GM12878 (cell line): ENCODE measurements around the gene TSEN54. TPM values are rescaled to one million over a fixed set of nuclear protein-coding genes. Genes with fewer than 3 reads are reported as not detected.

Experiments used
- ATAC-seq: fragments of 200-7000 bp; cut with Tn5 transposase; 3 replicates; pipeline ENCODE4 v1.9.1; 2020; ENCODE audit warnings: mild to moderate bottlenecking, moderate library complexity
- BruUV-seq: library from RNA; stranded (reverse); fragments of 400-500 nt; replicated peaks from 2 replicates; lab custom pipeline; 2021; lab: Mats Ljungman, UMichigan
- CTCF ChIA-PET: fragments of 300-600 bp; sonication (Branson Sonifier 250); formaldehyde crosslinking; extraction: SDS; loops from one replicate; lab custom pipeline; 2021; ENCODE audit warnings: inconsistent platforms; lab: Yijun Ruan, JAX
- POLR2A ChIA-PET: fragments of 350-600 bp; formaldehyde crosslinking; extraction: SDS; loops from one replicate; lab custom pipeline; 2021; ENCODE audit warnings: inconsistent platforms; lab: Charles Lee
- RAD21 ChIA-PET: fragments of 300-600 bp; sonication (Branson Sonifier 250); formaldehyde crosslinking; loops from one replicate; lab custom pipeline; 2023; ENCODE audit warnings: antibody characterized with exemption; ENCODE audit not compliant: unreplicated experiment; lab: Charles Lee
- SMC1A ChIA-PET: fragments of 300-600 bp; sonication (Branson Sonifier 250); formaldehyde crosslinking; loops from one replicate; lab custom pipeline; 2023; ENCODE audit not compliant: unreplicated experiment, uncharacterized antibody; lab: Charles Lee
- DNase-seq: peaks from one replicate; pipeline ENCODE4 v3.0.0-alpha.2; 2011; ENCODE audit warnings: low read depth, low spot score
- FAIRE-seq: peaks from 3 replicates; lab custom pipeline; 2011; peaks lifted over from hg19 to GRCh38; lab: Jason Lieb, UNC
- H2AFZ ChIP-seq: 2 replicates; pipeline ENCODE4 v1.6.0; 2011; ENCODE audit warnings: low read depth, low read length, control low read depth; ENCODE audit not compliant: control insufficient read depth
- H3K27ac ChIP-seq: 2 replicates; pipeline ENCODE4 v1.5.1; 2011; ENCODE audit warnings: control low read depth; ENCODE audit not compliant: control insufficient read depth, insufficient read depth
- H3K27me3 ChIP-seq, 2 experiments: replicated peaks in 1 of 2; 2 replicates each; pipeline versions ENCODE4 v1.6.0 to v1.6.1; 2011; ENCODE audit warnings: low read length in 1 of 2; ENCODE audit not compliant: control insufficient read depth in 2 of 2, insufficient read depth in 2 of 2
- H3K36me3 ChIP-seq, 2 experiments: 2 replicates each; pipeline ENCODE4 v1.5.1; 2011; ENCODE audit warnings: low read length in 1 of 2; ENCODE audit not compliant: control insufficient read depth in 2 of 2, insufficient read depth in 2 of 2
- H3K4me1 ChIP-seq: 2 replicates; pipeline ENCODE4 v1.6.1; 2011; ENCODE audit warnings: mild to moderate bottlenecking, low read length, moderate library complexity, mixed read lengths; ENCODE audit not compliant: control insufficient read depth, insufficient read depth
- H3K4me2 ChIP-seq: 2 replicates; pipeline ENCODE4 v1.6.0; 2011; ENCODE audit warnings: control low read depth; ENCODE audit not compliant: control insufficient read depth, insufficient read depth
- H3K4me3 ChIP-seq: fragments of 200-600 bp; sonication (generic); 2 replicates; pipeline ENCODE4 v1.5.1; 2016
- H3K79me2 ChIP-seq: 2 replicates; pipeline ENCODE4 v1.6.0; 2011; ENCODE audit warnings: low read length; ENCODE audit not compliant: control insufficient read depth, insufficient read depth
- H3K9ac ChIP-seq: 2 replicates; pipeline ENCODE4 v1.8.0; 2011; ENCODE audit warnings: low read length, control low read depth, mixed read lengths; ENCODE audit not compliant: control insufficient read depth, insufficient read depth
- H3K9me3 ChIP-seq: replicated peaks from 3 replicates; pipeline ENCODE4 v1.5.1; 2011; ENCODE audit warnings: mild to moderate bottlenecking, low read length; ENCODE audit not compliant: control insufficient read depth, insufficient read depth
- H4K20me1 ChIP-seq: 2 replicates; pipeline ENCODE4 v1.6.0; 2011; ENCODE audit not compliant: control insufficient read depth, insufficient read depth
- E2F8 ChIP-seq: fragments of 450-650 bp; IDR thresholded peaks from 2 replicates; pipeline ENCODE4 v1.6.1; 2018; ENCODE audit warnings: mild to moderate bottlenecking, low read depth, moderate library complexity; ENCODE audit not compliant: partially characterized antibody
- MYB ChIP-seq: fragments of 150-350 bp; IDR thresholded peaks from 2 replicates; pipeline ENCODE4 v1.6.1; 2014; ENCODE audit warnings: mild to moderate bottlenecking, low read depth, low read length, borderline replicate concordance
- NKRF ChIP-seq: fragments of 450-650 bp; conservative IDR thresholded peaks from 2 replicates; pipeline ENCODE4 v1.6.1; 2017; ENCODE audit warnings: mild to moderate bottlenecking, moderate library complexity
- TARDBP ChIP-seq: IDR thresholded peaks from 2 replicates; pipeline ENCODE4 v1.6.1; 2016; ENCODE audit warnings: borderline replicate concordance
- YY1 ChIP-seq: IDR thresholded peaks from 2 replicates; pipeline ENCODE4 v1.6.1; 2011; ENCODE audit warnings: low read depth, mild to moderate bottlenecking, low read length
- WGBS: methylation state at CpG from one replicate; pipeline ENCODE4 v1.1.6; 2016; ENCODE audit warnings: low lambda C conversion rate; ENCODE audit not compliant: insufficient replicate concordance, insufficient coverage; ENCODE audit errors: missing lambda C conversion rate; 5-methylcytosine and 5-hydroxymethylcytosine counted together
- in situ Hi-C: fragments of 300-500 bp; cut with MboI; formaldehyde crosslinking; loops from 9 replicates; pipeline ENCODE4 v1.14.3; 2018; ENCODE audit warnings: mixed read lengths
- intact Hi-C: fragments of 100-400 bp; cut with micrococcal nuclease; formaldehyde crosslinking; loops from one replicate; pipeline ENCODE4 v1.14.2; 2022; ENCODE audit not compliant: unreplicated experiment
- polyA plus RNA-seq, 11 experiments: library from polyadenylated mRNA; depleted of rRNA in 4 of 11; unstranded in 6 of 11; stranded (reverse) in 5 of 11; fragments of >200 nt; fragmentation: Nextera tagmentation in 4 of 11; fragmentation: Illumina TruSeq in 1 of 11; extraction: Ambion mirVana in 4 of 11; extraction: Trizol in 1 of 11; gene quantifications; 1 replicate in 1 of 11; 2 replicates in 10 of 11; pipeline versions ENCODE4 v1.2.1 to v1.2.3, GENCODE V29; 2011 to 2016; ENCODE audit warnings: inconsistent platforms in 2 of 11, missing spikeins in 2 of 11, low read depth in 1 of 11
- total RNA-seq, 4 experiments: library from RNA; depleted of rRNA in 3 of 4; stranded (reverse); fragments of >200 nt in 3 of 4; fragmentation: Illumina TruSeq in 1 of 4; extraction: Trizol in 1 of 4; gene quantifications; 2 replicates each; pipeline versions ENCODE4 v1.2.1 to v1.2.3, GENCODE V29; 2013 to 2021

The TSEN54 gene
- total and polyA plus RNA-seq, 10 of the 15 experiments (the other 5 are each of a cell fraction or from before 2014, with no cell fraction given): 7.1 to 48.0 (median 41.1) TPM

- POLR2A ChIA-PET: no interaction called here
- Histone ChIP-seq H4K20me1 (no peaks in the 10 kb centered on the region), H3K79me2 (no peaks in the 10 kb centered on the region), H3K36me3 (no peaks in the 10 kb centered on the region), H3K4me1 (peaks cover 8% of the 10 kb centered on the region), H3K27ac (no peak overlapping the region), H3K9me3 (no peaks in the 10 kb centered on the region), H3K9ac (no peak overlapping the region), H3K27me3 (no peaks in the 10 kb centered on the region), H2AFZ (no peak overlapping the region), H3K4me2 (no peak overlapping the region), H3K4me3 (no peak overlapping the region)
- TF ChIP-seq TARDBP: no peak
- TF ChIP-seq MYB: no peak
- no peak for TF ChIP-seq E2F8
- TF ChIP-seq NKRF: no peak
- no peak for TF ChIP-seq YY1
- in situ Hi-C loops: no loop called here
- SMC1A ChIA-PET: no interaction called here
- BruUV-seq: no TSS peak
- WGBS: 66% methylated on average over 5 of the region's 5 CpGs
- ATAC-seq (no peak), DNase-seq (no peak), FAIRE-seq (no peak)
- CTCF ChIA-PET: no interaction called here
- intact Hi-C loops: no loop called here
- RAD21 ChIA-PET: no interaction called here
Observed at GRCh38 chr17:75561927-75562603, 45.7 kb downstream of the TSEN54 start.
